Activated naive CD4-positive, alpha-beta T cell treated with anti-CD3 and anti-CD28 coated beads for 36 hours (primary cell): Measurements from ENCODE around the gene HDAC3. TPM values are rescaled to one million over a fixed set of nuclear protein-coding genes. Genes with fewer than 3 reads are reported as not detected.

Experiments
- CTCF ChIA-PET: fragments of 350-600 bp; sonication (Branson Sonifier 250); formaldehyde crosslinking; loops from one replicate; lab custom pipeline; 2021; ENCODE audit warnings: antibody characterized with exemption; lab: Charles Lee
- DNase-seq: peaks from one replicate; pipeline ENCODE4 v3.0.0-alpha.2; 2020
- H3K27ac Mint-ChIP-seq: one replicate; pipeline ENCODE4 v1.8.0; 2021; ENCODE audit warnings: mild to moderate bottlenecking, mixed read lengths
- H3K27me3 Mint-ChIP-seq: one replicate; pipeline ENCODE4 v1.8.0; 2021; ENCODE audit warnings: low read depth, mixed read lengths
- H3K36me3 Mint-ChIP-seq: one replicate; pipeline ENCODE4 v1.8.0; 2021; ENCODE audit warnings: low read depth, mixed read lengths
- H3K4me1 Mint-ChIP-seq: one replicate; pipeline ENCODE4 v1.8.0; 2021; ENCODE audit warnings: low read depth, mixed read lengths
- H3K4me3 Mint-ChIP-seq: one replicate; pipeline ENCODE4 v1.8.0; 2021; ENCODE audit warnings: mild to moderate bottlenecking, moderate library complexity, mixed read lengths
- H3K9me3 Mint-ChIP-seq: one replicate; pipeline ENCODE4 v1.8.0; 2021; ENCODE audit warnings: mixed read lengths
- intact Hi-C: fragments of 100-400 bp; cut with micrococcal nuclease; formaldehyde crosslinking; loops from one replicate; pipeline ENCODE4 v1.15.1; 2023
- total RNA-seq, 2 experiments: library from RNA; stranded (reverse); gene quantifications; one replicate each; pipeline ENCODE4 v1.2.3, GENCODE V29; 2021

The HDAC3 gene
- total RNA-seq, 2 experiments from 2014 or later: 52.1 to 55.6 TPM

- Mint-ChIP-seq H3K27me3 (no peaks in the 10 kb centered on the region), H3K36me3 (peaks cover 18% of the 10 kb centered on the region), H3K4me3 (no peak overlapping the region), H3K4me1 (peaks cover 21% of the 10 kb centered on the region), H3K9me3 (no peaks in the 10 kb centered on the region), H3K27ac (no peak overlapping the region)
- CTCF ChIA-PET: interaction anchor here (0.6 to 4.3 kb wide), 9 partner anchors 8 to 292 kb away, joined by 3 to 23 read pairs (median 4); partner anchors contain the start of gene DIAPH1
- DNase-seq: no peak
- intact Hi-C loops: no loop called here
Measured at GRCh38 chr5:141630570-141631140, 6.0 kb downstream of the HDAC3 start.

GRCh38 chr5:141628175-141628788 lies 8.4 kb downstream of the HDAC3 start:
- intact Hi-C loops: no loop called here
- Mint-ChIP-seq H3K4me3 (no peak overlapping the region), H3K9me3 (no peaks in the 10 kb centered on the region), H3K36me3 (peaks cover 24% of the 10 kb centered on the region), H3K4me1 (peaks cover 10% of the 10 kb centered on the region), H3K27ac (no peak overlapping the region), H3K27me3 (no peaks in the 10 kb centered on the region)
- no peak for DNase-seq
- CTCF ChIA-PET: interaction anchor here (0.7 to 1.0 kb wide), 2 partner anchors 9 to 64 kb away, joined by 3 to 8 read pairs; no protein-coding TSS in a partner anchor

GRCh38 chr5:141623611-141624010 lies 13.0 kb downstream of the HDAC3 start:
- peak overlapping the region; percentile 73 for H3K27ac Mint-ChIP-seq
- peaks cover 23% of the 10 kb centered on the region for H3K36me3 Mint-ChIP-seq
- no peak for DNase-seq
- no peaks in the 10 kb centered on the region for H3K27me3 Mint-ChIP-seq
- peaks cover 31% of the 10 kb centered on the region for H3K4me1 Mint-ChIP-seq
- CTCF ChIA-PET: interaction anchor here (1.4 to 8.5 kb wide), 4 partner anchors 8 to 31 kb away, joined by 7 to 197 read pairs (median 12); partner anchors contain the start of genes HDAC3 and RELL2
- intact Hi-C loops: no loop called here
- H3K4me3 Mint-ChIP-seq: no peak overlapping the region
- H3K9me3 Mint-ChIP-seq: no peaks in the 10 kb centered on the region

GRCh38 chr5:141623186-141623585 lies 13.5 kb downstream of the HDAC3 start:
- H3K36me3 Mint-ChIP-seq: peaks cover 25% of the 10 kb centered on the region
- peaks cover 31% of the 10 kb centered on the region for H3K4me1 Mint-ChIP-seq
- DNase-seq: peak; percentile 56
- no peaks in the 10 kb centered on the region for H3K27me3 Mint-ChIP-seq
- no peak overlapping the region for H3K4me3 Mint-ChIP-seq
- no peaks in the 10 kb centered on the region for H3K9me3 Mint-ChIP-seq
- H3K27ac Mint-ChIP-seq: peak overlapping the region; percentile 73
- CTCF ChIA-PET: interaction anchor here (1.4 to 8.5 kb wide), 4 partner anchors 8 to 30 kb away, joined by 7 to 197 read pairs (median 12); partner anchors contain the start of genes HDAC3 and RELL2
- intact Hi-C loops: no loop called here

- peak within 1 kb of the TSS; percentile 99 for H3K27ac Mint-ChIP-seq
- CTCF ChIA-PET: interaction anchor here (0.7 to 8.5 kb wide), 25 partner anchors 9 to 84 kb away, joined by 3 to 197 read pairs (median 6); partner anchors contain the start of genes FCHSD1, HDAC3 and RELL2
- H3K4me1 Mint-ChIP-seq: peaks cover 60% of the 10 kb centered on the region
- peaks cover 24% of the 10 kb centered on the region for H3K36me3 Mint-ChIP-seq
- intact Hi-C loops: loop anchor here (1.0 to 10.0 kb wide), 12 partner anchors 14 to 1504 kb away; partner anchors contain the start of genes ANKHD1, APBB3, HDAC3 and IK
- peak; percentile 99 for DNase-seq
- peak within 1 kb of the TSS; percentile 98 for H3K4me3 Mint-ChIP-seq
- H3K27me3 Mint-ChIP-seq: no peaks in the 10 kb centered on the region
- H3K9me3 Mint-ChIP-seq: no peaks in the 10 kb centered on the region
Measured at GRCh38 chr5:141618804-141619554, 17.7 kb downstream of the HDAC3 start, which contains the start of gene DIAPH1. TSS of gene DIAPH1 (minus strand) at chr5:141619000. CDS start at chr5:141618914, 86 bp downstream.

GRCh38 chr5:141618030-141618803 lies 18.4 kb downstream of the HDAC3 start:
- H3K9me3 Mint-ChIP-seq: no peaks in the 10 kb centered on the region
- no peaks in the 10 kb centered on the region for H3K27me3 Mint-ChIP-seq
- CTCF ChIA-PET: interaction anchor here (0.9 to 8.5 kb wide), 18 partner anchors 9 to 84 kb away, joined by 3 to 197 read pairs (median 10); partner anchors contain the start of genes HDAC3 and RELL2
- peaks cover 58% of the 10 kb centered on the region for H3K4me1 Mint-ChIP-seq
- intact Hi-C loops: loop anchor here (5.0 to 10.0 kb wide), 7 partner anchors 96 to 1503 kb away; partner anchors contain the start of genes ANKHD1, APBB3, IK and NDUFA2
- H3K27ac Mint-ChIP-seq: peak overlapping the region; percentile 99
- DNase-seq: peak; percentile 79
- H3K4me3 Mint-ChIP-seq: peak overlapping the region; percentile 98
- H3K36me3 Mint-ChIP-seq: peaks cover 18% of the 10 kb centered on the region

- H3K27me3 Mint-ChIP-seq: no peaks in the 10 kb centered on the region
- H3K36me3 Mint-ChIP-seq: peaks cover 15% of the 10 kb centered on the region
- H3K27ac Mint-ChIP-seq: peak overlapping the region; percentile 99
- intact Hi-C loops: loop anchor here (5.0 to 10.0 kb wide), 7 partner anchors 95 to 1503 kb away; partner anchors contain the start of genes ANKHD1, APBB3, IK and NDUFA2
- no peaks in the 10 kb centered on the region for H3K9me3 Mint-ChIP-seq
- peaks cover 58% of the 10 kb centered on the region for H3K4me1 Mint-ChIP-seq
- DNase-seq: no peak
- H3K4me3 Mint-ChIP-seq: peak overlapping the region; percentile 98
- CTCF ChIA-PET: interaction anchor here (0.9 to 8.5 kb wide), 9 partner anchors 9 to 54 kb away, joined by 3 to 197 read pairs (median 11); no protein-coding TSS in a partner anchor
Measured at GRCh38 chr5:141617682-141618029, 19.0 kb downstream of the HDAC3 start.

- H3K9me3 Mint-ChIP-seq: no peaks in the 10 kb centered on the region
- peak overlapping the region; percentile 99 for H3K27ac Mint-ChIP-seq
- DNase-seq: no peak
- H3K4me3 Mint-ChIP-seq: peak overlapping the region; percentile 98
- intact Hi-C loops: loop anchor here (5.0 to 10.0 kb wide), 7 partner anchors 95 to 1502 kb away; partner anchors contain the start of genes ANKHD1, APBB3, IK and NDUFA2
- peaks cover 15% of the 10 kb centered on the region for H3K36me3 Mint-ChIP-seq
- H3K27me3 Mint-ChIP-seq: no peaks in the 10 kb centered on the region
- H3K4me1 Mint-ChIP-seq: peaks cover 60% of the 10 kb centered on the region
- CTCF ChIA-PET: interaction anchor here (0.7 to 8.5 kb wide), 11 partner anchors 9 to 93 kb away, joined by 3 to 197 read pairs (median 9); partner anchors contain the start of genes HDAC3 and RELL2
Measured at GRCh38 chr5:141617128-141617527, 19.5 kb downstream of the HDAC3 start.

- Mint-ChIP-seq H3K9me3 (no peaks in the 10 kb centered on the region), H3K4me3 (peak overlapping the region; percentile 98), H3K27me3 (no peaks in the 10 kb centered on the region), H3K36me3 (peaks cover 13% of the 10 kb centered on the region), H3K27ac (peak overlapping the region; percentile 80), H3K4me1 (peaks cover 62% of the 10 kb centered on the region)
- CTCF ChIA-PET: interaction anchor here (0.7 to 8.5 kb wide), 11 partner anchors 8 to 92 kb away, joined by 3 to 197 read pairs (median 9); partner anchors contain the start of genes HDAC3 and RELL2
- intact Hi-C loops: loop anchor here (5.0 to 10.0 kb wide), 7 partner anchors 94 to 1501 kb away; partner anchors contain the start of genes ANKHD1, APBB3, IK and NDUFA2
- DNase-seq: no peak
Measured at GRCh38 chr5:141615991-141616720, 20.5 kb downstream of the HDAC3 start.

GRCh38 chr5:141613344-141613743 lies 23.3 kb downstream of the HDAC3 start:
- peaks cover 20% of the 10 kb centered on the region for H3K36me3 Mint-ChIP-seq
- DNase-seq: no peak
- CTCF ChIA-PET: interaction anchor here (1.2 to 3.7 kb wide), 3 partner anchors 17 to 23 kb away, joined by 3 to 28 read pairs (median 5); partner anchors contain the start of genes HDAC3 and RELL2
- H3K27me3 Mint-ChIP-seq: no peaks in the 10 kb centered on the region
- H3K4me3 Mint-ChIP-seq: no peak overlapping the region
- intact Hi-C loops: loop anchor here (10.0 kb wide), 2 partner anchors 909 to 1499 kb away; partner anchors contain the start of genes PURA and ZMAT2
- H3K27ac Mint-ChIP-seq: peak overlapping the region; percentile 38
- H3K4me1 Mint-ChIP-seq: peaks cover 75% of the 10 kb centered on the region
- H3K9me3 Mint-ChIP-seq: no peaks in the 10 kb centered on the region
